MM.1S (cell line): ENCODE results near the gene GALNT10.

ENCODE experiments used
- EZH2 ChIP-seq: fragments of 300-600 bp; sonication (generic); optimal IDR thresholded peaks from 2 replicates; pipeline ENCODE3; 2017; ENCODE audit warnings: low read depth, mild to moderate bottlenecking, antibody characterized with exemption, low read length, mixed read lengths
- TF ChIP-seq, protein P1 (sequence below): fragments of 300-600 bp; sonication (generic); IDR thresholded peaks from 2 replicates; pipeline ENCODE4 v1.5.1; 2016; ENCODE audit warnings: antibody characterized with exemption, low read length, mixed read lengths

GRCh38 chr5:154257046-154257445, 66.5 kb downstream of the GALNT10 start:
- TF ChIP-seq, protein P1, sequence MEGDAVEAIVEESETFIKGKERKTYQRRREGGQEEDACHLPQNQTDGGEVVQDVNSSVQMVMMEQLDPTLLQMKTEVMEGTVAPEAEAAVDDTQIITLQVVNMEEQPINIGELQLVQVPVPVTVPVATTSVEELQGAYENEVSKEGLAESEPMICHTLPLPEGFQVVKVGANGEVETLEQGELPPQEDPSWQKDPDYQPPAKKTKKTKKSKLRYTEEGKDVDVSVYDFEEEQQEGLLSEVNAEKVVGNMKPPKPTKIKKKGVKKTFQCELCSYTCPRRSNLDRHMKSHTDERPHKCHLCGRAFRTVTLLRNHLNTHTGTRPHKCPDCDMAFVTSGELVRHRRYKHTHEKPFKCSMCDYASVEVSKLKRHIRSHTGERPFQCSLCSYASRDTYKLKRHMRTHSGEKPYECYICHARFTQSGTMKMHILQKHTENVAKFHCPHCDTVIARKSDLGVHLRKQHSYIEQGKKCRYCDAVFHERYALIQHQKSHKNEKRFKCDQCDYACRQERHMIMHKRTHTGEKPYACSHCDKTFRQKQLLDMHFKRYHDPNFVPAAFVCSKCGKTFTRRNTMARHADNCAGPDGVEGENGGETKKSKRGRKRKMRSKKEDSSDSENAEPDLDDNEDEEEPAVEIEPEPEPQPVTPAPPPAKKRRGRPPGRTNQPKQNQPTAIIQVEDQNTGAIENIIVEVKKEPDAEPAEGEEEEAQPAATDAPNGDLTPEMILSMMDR, result no peak
- TF ChIP-seq EZH2, result no peak
